GM23338 (cell line): ENCODE results near the gene SF3B4. TPM values are rescaled to one million over a fixed set of nuclear protein-coding genes. Genes with fewer than 3 reads are reported as not detected.

Experiments
- ATAC-seq: fragments of 200-7000 bp; cut with Tn5 transposase; 3 replicates; pipeline ENCODE4 v1.9.1; 2020
- DNase-seq: peaks from one replicate; pipeline ENCODE4 v3.0.0-alpha.2; 2015; ENCODE audit warnings: low spot score
- H2AFZ ChIP-seq: fragments of 200-600 bp; sonication (generic); 2 replicates; pipeline ENCODE4 v1.8.0; 2016; ENCODE audit warnings: antibody characterized with exemption, mild to moderate bottlenecking, moderate library complexity
- H3F3A ChIP-seq: fragments of 200-600 bp; sonication (generic); replicated peaks from 2 replicates; pipeline ENCODE4 v1.8.0; 2017; ENCODE audit warnings: antibody characterized with exemption, mixed run types, low read depth
- H3K27ac ChIP-seq: fragments of 200-600 bp; sonication (generic); 2 replicates; pipeline ENCODE4 v1.6.1; 2016; ENCODE audit warnings: low read depth
- H3K27me3 ChIP-seq: fragments of 200-600 bp; sonication (generic); 2 replicates; pipeline ENCODE4 v1.8.0; 2016; ENCODE audit warnings: mild to moderate bottlenecking, mixed run types, moderate library complexity; ENCODE audit not compliant: insufficient read depth
- H3K36me3 ChIP-seq: fragments of 200-600 bp; sonication (generic); 2 replicates; pipeline ENCODE4 v1.8.0; 2016; ENCODE audit warnings: mild to moderate bottlenecking; ENCODE audit not compliant: insufficient read depth
- H3K4me1 ChIP-seq: fragments of 200-600 bp; sonication (generic); 2 replicates; pipeline ENCODE4 v1.8.0; 2016; ENCODE audit warnings: mild to moderate bottlenecking, moderate library complexity; ENCODE audit not compliant: insufficient read depth
- H3K4me2 ChIP-seq: fragments of 200-600 bp; sonication (generic); 2 replicates; pipeline ENCODE4 v1.7.1; 2017; ENCODE audit warnings: mixed run types
- H3K4me3 ChIP-seq: fragments of 200-600 bp; sonication (generic); 2 replicates; pipeline ENCODE4 v1.6.1; 2016; ENCODE audit warnings: mixed run types
- H3K79me2 ChIP-seq: fragments of 200-600 bp; sonication (generic); replicated peaks from 2 replicates; pipeline ENCODE4 v1.8.0; 2017; ENCODE audit warnings: mild to moderate bottlenecking; ENCODE audit not compliant: insufficient read depth
- H3K9me2 ChIP-seq: fragments of 200-600 bp; sonication (generic); 2 replicates; pipeline ENCODE4 v1.8.0; 2017; ENCODE audit not compliant: insufficient read depth
- H4K20me1 ChIP-seq: fragments of 200-600 bp; sonication (generic); replicated peaks from 2 replicates; pipeline ENCODE4 v1.8.0; 2017; ENCODE audit warnings: mild to moderate bottlenecking; ENCODE audit not compliant: insufficient read depth
- H3K27ac Mint-ChIP-seq: 2 replicates; pipeline ENCODE4 v1.8.0; 2020; ENCODE audit warnings: inconsistent platforms, mild to moderate bottlenecking, moderate library complexity, mixed read lengths
- H3K27me3 Mint-ChIP-seq: 3 replicates; pipeline ENCODE4 v1.8.0; 2022; ENCODE audit warnings: low read depth, mild to moderate bottlenecking, moderate library complexity, mixed read lengths, inconsistent platforms; ENCODE audit not compliant: insufficient read depth, poor library complexity
- H3K36me3 Mint-ChIP-seq: 3 replicates; pipeline ENCODE4 v1.8.0; 2021; ENCODE audit warnings: low read depth, mild to moderate bottlenecking, inconsistent platforms, moderate library complexity, mixed read lengths
- H3K4me1 Mint-ChIP-seq: 3 replicates; pipeline ENCODE4 v1.8.0; 2020; ENCODE audit warnings: mild to moderate bottlenecking, inconsistent platforms, mixed read lengths
- H3K4me3 Mint-ChIP-seq: 3 replicates; pipeline ENCODE4 v1.8.0; 2021; ENCODE audit warnings: moderate library complexity, mild to moderate bottlenecking, inconsistent platforms, mixed read lengths
- H3K9me3 Mint-ChIP-seq: 3 replicates; pipeline ENCODE4 v1.8.0; 2020; ENCODE audit warnings: moderate library complexity, mild to moderate bottlenecking, inconsistent platforms, mixed read lengths
- CREB1 ChIP-seq: fragments of 250-450 bp; sonication (Bioruptor Pico); IDR thresholded peaks from 2 replicates; pipeline ENCODE4 v1.5.0; 2020; ENCODE audit warnings: low read depth, mild to moderate bottlenecking, moderate library complexity
- EZH2 ChIP-seq: fragments of 200-600 bp; sonication (generic); IDR thresholded peaks from one replicate; pipeline ENCODE4 v1.8.0; 2017; ENCODE audit warnings: antibody characterized with exemption, mild to moderate bottlenecking, low read depth; ENCODE audit not compliant: unreplicated experiment
- EZH2phosphoT487 ChIP-seq: fragments of 200-600 bp; sonication (generic); IDR thresholded peaks from one replicate; pipeline ENCODE4 v1.8.1; 2018; ENCODE audit warnings: antibody characterized with exemption; ENCODE audit not compliant: unreplicated experiment
- JUNB ChIP-seq: IDR thresholded peaks from one replicate; pipeline ENCODE4 v1.6.1; 2016; ENCODE audit warnings: antibody characterized with exemption; ENCODE audit not compliant: unreplicated experiment
- NANOG ChIP-seq: IDR thresholded peaks from 2 replicates; pipeline ENCODE4 v1.6.1; 2016; ENCODE audit warnings: antibody characterized with exemption, borderline replicate concordance
- POLR2AphosphoS5 ChIP-seq: IDR thresholded peaks from 2 replicates; pipeline ENCODE4 v1.6.1; 2016; ENCODE audit warnings: antibody characterized with exemption, low read depth
- REST ChIP-seq: IDR thresholded peaks from one replicate; pipeline ENCODE4 v1.6.1; 2018; ENCODE audit warnings: antibody characterized with exemption; ENCODE audit not compliant: unreplicated experiment
- STAT1 ChIP-seq: IDR thresholded peaks from one replicate; pipeline ENCODE4 v1.6.1; 2016; ENCODE audit warnings: antibody characterized with exemption; ENCODE audit not compliant: unreplicated experiment
- ZNF114 ChIP-seq: fragments of 250-450 bp; sonication (Bioruptor Pico); IDR thresholded peaks from 2 replicates; pipeline ENCODE4 v1.5.0; 2020; ENCODE audit warnings: mild to moderate bottlenecking, moderate library complexity
- ZNF331 ChIP-seq: fragments of 250-450 bp; sonication (Bioruptor Pico); IDR thresholded peaks from 2 replicates; pipeline ENCODE4 v1.5.0; 2020; ENCODE audit warnings: low read depth, mild to moderate bottlenecking, moderate library complexity
- polyA plus RNA-seq: library from polyadenylated mRNA; unstranded; fragments of >200 nt; fragmentation: Nextera tagmentation; extraction: Ambion mirVana; gene quantifications from 2 replicates; pipeline ENCODE4 v1.2.1, GENCODE V29; 2016
- total RNA-seq: library from RNA; depleted of rRNA; stranded (reverse); fragments of >200 nt; shearing (Covaris generic); gene quantifications from 2 replicates; pipeline ENCODE4 v1.2.3, GENCODE V29; 2014
- TF ChIP-seq, protein P1 (sequence below): IDR thresholded peaks from 2 replicates; pipeline ENCODE4 v1.6.1; 2016; ENCODE audit warnings: antibody characterized with exemption
- TF ChIP-seq, protein P2 (sequence below), 2 experiments: fragments of 200-600 bp in 1 of 2; sonication (generic) in 1 of 2; conservative IDR thresholded peaks; 2 replicates each; pipeline versions ENCODE4 v1.5.1 to v1.6.1; 2016 to 2017; ENCODE audit warnings: antibody characterized with exemption in 2 of 2, low read depth in 2 of 2, mild to moderate bottlenecking in 2 of 2, moderate library complexity in 1 of 2
- TF ChIP-seq, protein P3 (sequence below): fragments of 250-450 bp; sonication (Bioruptor Pico); IDR thresholded peaks from 2 replicates; pipeline ENCODE4 v1.5.0; 2020; ENCODE audit warnings: mild to moderate bottlenecking, moderate library complexity

The SF3B4 gene
- total and polyA plus RNA-seq, 2 experiments from 2014 or later: 48.7 to 84.0 TPM

GRCh38 chr1:149937759-149938158 is 10.2 kb upstream of the SF3B4 start:
- Histone ChIP-seq H3K9me2 (no peaks in the 10 kb centered on the region), H3F3A (peaks cover 9% of the 10 kb centered on the region; the same call in 1 of the 2 replicates), H3K4me3 (peak overlapping the region; percentile 64; the same call in 1 of the 2 replicates), H3K79me2 (no peaks in the 10 kb centered on the region), H2AFZ (no peak overlapping the region), H3K36me3 (no peaks in the 10 kb centered on the region), H4K20me1 (no peaks in the 10 kb centered on the region), H3K4me1 (peaks cover 55% of the 10 kb centered on the region), H3K27ac (peak overlapping the region; percentile 35; the same call in 1 of the 2 replicates), H3K4me2 (peak overlapping the region; percentile 79), H3K27me3 (no peaks in the 10 kb centered on the region)
- Mint-ChIP-seq H3K27ac (peak overlapping the region; percentile 75), H3K9me3 (no peaks in the 10 kb centered on the region), H3K36me3 (no peaks in the 10 kb centered on the region), H3K27me3 (peaks cover 13% of the 10 kb centered on the region), H3K4me1 (peaks cover 58% of the 10 kb centered on the region), H3K4me3 (peak overlapping the region; percentile 65)
- ATAC-seq (no peak), DNase-seq (no peak)
- TF ChIP-seq REST (no peak), JUNB (no peak), NANOG (no peak), ZNF331 (CRISPR knock-in tag) (no peak), EZH2phosphoT487 (no peak), EZH2 (no peak), STAT1 (no peak), ZNF114 (CRISPR knock-in tag) (no peak), CREB1 (CRISPR knock-in tag) (no peak), POLR2AphosphoS5 (no peak)
- TF ChIP-seq, protein P1, sequence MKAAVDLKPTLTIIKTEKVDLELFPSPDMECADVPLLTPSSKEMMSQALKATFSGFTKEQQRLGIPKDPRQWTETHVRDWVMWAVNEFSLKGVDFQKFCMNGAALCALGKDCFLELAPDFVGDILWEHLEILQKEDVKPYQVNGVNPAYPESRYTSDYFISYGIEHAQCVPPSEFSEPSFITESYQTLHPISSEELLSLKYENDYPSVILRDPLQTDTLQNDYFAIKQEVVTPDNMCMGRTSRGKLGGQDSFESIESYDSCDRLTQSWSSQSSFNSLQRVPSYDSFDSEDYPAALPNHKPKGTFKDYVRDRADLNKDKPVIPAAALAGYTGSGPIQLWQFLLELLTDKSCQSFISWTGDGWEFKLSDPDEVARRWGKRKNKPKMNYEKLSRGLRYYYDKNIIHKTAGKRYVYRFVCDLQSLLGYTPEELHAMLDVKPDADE: no peak
- TF ChIP-seq, protein P2, sequence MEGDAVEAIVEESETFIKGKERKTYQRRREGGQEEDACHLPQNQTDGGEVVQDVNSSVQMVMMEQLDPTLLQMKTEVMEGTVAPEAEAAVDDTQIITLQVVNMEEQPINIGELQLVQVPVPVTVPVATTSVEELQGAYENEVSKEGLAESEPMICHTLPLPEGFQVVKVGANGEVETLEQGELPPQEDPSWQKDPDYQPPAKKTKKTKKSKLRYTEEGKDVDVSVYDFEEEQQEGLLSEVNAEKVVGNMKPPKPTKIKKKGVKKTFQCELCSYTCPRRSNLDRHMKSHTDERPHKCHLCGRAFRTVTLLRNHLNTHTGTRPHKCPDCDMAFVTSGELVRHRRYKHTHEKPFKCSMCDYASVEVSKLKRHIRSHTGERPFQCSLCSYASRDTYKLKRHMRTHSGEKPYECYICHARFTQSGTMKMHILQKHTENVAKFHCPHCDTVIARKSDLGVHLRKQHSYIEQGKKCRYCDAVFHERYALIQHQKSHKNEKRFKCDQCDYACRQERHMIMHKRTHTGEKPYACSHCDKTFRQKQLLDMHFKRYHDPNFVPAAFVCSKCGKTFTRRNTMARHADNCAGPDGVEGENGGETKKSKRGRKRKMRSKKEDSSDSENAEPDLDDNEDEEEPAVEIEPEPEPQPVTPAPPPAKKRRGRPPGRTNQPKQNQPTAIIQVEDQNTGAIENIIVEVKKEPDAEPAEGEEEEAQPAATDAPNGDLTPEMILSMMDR (conservative IDR thresholded peaks at IDR 0.05; ENCODE audit: low read depth in 2 of 2): no peak
- TF ChIP-seq, protein P3, sequence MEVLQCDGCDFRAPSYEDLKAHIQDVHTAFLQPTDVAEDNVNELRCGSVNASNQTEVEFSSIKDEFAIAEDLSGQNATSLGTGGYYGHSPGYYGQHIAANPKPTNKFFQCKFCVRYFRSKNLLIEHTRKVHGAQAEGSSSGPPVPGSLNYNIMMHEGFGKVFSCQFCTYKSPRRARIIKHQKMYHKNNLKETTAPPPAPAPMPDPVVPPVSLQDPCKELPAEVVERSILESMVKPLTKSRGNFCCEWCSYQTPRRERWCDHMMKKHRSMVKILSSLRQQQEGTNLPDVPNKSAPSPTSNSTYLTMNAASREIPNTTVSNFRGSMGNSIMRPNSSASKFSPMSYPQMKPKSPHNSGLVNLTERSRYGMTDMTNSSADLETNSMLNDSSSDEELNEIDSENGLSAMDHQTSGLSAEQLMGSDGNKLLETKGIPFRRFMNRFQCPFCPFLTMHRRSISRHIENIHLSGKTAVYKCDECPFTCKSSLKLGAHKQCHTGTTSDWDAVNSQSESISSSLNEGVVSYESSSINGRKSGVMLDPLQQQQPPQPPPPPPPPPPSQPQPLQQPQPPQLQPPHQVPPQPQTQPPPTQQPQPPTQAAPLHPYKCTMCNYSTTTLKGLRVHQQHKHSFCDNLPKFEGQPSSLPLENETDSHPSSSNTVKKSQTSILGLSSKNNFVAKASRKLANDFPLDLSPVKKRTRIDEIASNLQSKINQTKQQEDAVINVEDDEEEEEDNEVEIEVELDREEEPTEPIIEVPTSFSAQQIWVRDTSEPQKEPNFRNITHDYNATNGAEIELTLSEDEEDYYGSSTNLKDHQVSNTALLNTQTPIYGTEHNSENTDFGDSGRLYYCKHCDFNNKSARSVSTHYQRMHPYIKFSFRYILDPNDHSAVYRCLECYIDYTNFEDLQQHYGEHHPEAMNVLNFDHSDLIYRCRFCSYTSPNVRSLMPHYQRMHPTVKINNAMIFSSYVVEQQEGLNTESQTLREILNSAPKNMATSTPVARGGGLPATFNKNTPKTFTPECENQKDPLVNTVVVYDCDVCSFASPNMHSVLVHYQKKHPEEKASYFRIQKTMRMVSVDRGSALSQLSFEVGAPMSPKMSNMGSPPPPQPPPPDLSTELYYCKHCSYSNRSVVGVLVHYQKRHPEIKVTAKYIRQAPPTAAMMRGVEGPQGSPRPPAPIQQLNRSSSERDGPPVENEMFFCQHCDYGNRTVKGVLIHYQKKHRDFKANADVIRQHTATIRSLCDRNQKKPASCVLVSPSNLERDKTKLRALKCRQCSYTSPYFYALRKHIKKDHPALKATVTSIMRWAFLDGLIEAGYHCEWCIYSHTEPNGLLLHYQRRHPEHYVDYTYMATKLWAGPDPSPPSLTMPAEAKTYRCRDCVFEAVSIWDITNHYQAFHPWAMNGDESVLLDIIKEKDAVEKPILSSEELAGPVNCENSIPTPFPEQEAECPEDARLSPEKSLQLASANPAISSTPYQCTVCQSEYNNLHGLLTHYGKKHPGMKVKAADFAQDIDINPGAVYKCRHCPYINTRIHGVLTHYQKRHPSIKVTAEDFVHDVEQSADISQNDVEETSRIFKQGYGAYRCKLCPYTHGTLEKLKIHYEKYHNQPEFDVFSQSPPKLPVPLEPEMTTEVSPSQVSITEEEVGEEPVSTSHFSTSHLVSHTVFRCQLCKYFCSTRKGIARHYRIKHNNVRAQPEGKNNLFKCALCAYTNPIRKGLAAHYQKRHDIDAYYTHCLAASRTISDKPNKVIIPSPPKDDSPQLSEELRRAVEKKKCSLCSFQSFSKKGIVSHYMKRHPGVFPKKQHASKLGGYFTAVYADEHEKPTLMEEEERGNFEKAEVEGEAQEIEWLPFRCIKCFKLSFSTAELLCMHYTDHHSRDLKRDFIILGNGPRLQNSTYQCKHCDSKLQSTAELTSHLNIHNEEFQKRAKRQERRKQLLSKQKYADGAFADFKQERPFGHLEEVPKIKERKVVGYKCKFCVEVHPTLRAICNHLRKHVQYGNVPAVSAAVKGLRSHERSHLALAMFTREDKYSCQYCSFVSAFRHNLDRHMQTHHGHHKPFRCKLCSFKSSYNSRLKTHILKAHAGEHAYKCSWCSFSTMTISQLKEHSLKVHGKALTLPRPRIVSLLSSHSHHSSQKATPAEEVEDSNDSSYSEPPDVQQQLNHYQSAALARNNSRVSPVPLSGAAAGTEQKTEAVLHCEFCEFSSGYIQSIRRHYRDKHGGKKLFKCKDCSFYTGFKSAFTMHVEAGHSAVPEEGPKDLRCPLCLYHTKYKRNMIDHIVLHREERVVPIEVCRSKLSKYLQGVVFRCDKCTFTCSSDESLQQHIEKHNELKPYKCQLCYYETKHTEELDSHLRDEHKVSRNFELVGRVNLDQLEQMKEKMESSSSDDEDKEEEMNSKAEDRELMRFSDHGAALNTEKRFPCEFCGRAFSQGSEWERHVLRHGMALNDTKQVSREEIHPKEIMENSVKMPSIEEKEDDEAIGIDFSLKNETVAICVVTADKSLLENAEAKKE (CRISPR knock-in tag): no peak
